B cell (primary cell): ENCODE data around the gene CFAP251.

Experiments
- CTCF ChIP-seq: fragments of 200-600 bp; IDR thresholded peaks from one replicate; pipeline ENCODE4 v1.8.0; 2022; ENCODE audit warnings: antibody characterized with exemption, mild to moderate bottlenecking
- EZH2 ChIP-seq: IDR thresholded peaks from 2 replicates; pipeline ENCODE4 v1.6.1; 2012; ENCODE audit warnings: borderline replicate concordance, low read depth, mild to moderate bottlenecking, moderate library complexity, low read length; ENCODE audit not compliant: insufficient read depth, poor library complexity, severe bottlenecking

- TF ChIP-seq CTCF (no peak), EZH2 (no peak)
Observed at GRCh38 chr12:122036153-122036552, 117.8 kb downstream of the CFAP251 start.
